GM10248 (cell line): ENCODE results near the gene SEMA6A.

Experiments used
- CTCF ChIA-PET: fragments of 300-600 bp; sonication (Branson Sonifier 250); formaldehyde crosslinking; extraction: SDS; loops from one replicate; lab custom pipeline; 2021; ENCODE audit warnings: antibody characterized with exemption; lab: Yijun Ruan, JAX
- POLR2A ChIA-PET: fragments of 350-650 bp; sonication (Branson Sonifier 250); formaldehyde crosslinking; extraction: SDS; loops from one replicate; lab custom pipeline; 2020; ENCODE audit warnings: antibody characterized with exemption; lab: Yijun Ruan, JAX
- DNase-seq: peaks from one replicate; pipeline ENCODE4 v3.0.0; 2012; ENCODE audit errors: extremely low spot score
- TF ChIP-seq, protein P1 (sequence below): IDR thresholded peaks from 2 replicates; pipeline ENCODE4 v1.5.1; 2012; ENCODE audit warnings: mild to moderate bottlenecking, low read depth; ENCODE audit errors: extremely low read depth, missing control alignments, control extremely low read depth

Gene SEMA6A, protein sequence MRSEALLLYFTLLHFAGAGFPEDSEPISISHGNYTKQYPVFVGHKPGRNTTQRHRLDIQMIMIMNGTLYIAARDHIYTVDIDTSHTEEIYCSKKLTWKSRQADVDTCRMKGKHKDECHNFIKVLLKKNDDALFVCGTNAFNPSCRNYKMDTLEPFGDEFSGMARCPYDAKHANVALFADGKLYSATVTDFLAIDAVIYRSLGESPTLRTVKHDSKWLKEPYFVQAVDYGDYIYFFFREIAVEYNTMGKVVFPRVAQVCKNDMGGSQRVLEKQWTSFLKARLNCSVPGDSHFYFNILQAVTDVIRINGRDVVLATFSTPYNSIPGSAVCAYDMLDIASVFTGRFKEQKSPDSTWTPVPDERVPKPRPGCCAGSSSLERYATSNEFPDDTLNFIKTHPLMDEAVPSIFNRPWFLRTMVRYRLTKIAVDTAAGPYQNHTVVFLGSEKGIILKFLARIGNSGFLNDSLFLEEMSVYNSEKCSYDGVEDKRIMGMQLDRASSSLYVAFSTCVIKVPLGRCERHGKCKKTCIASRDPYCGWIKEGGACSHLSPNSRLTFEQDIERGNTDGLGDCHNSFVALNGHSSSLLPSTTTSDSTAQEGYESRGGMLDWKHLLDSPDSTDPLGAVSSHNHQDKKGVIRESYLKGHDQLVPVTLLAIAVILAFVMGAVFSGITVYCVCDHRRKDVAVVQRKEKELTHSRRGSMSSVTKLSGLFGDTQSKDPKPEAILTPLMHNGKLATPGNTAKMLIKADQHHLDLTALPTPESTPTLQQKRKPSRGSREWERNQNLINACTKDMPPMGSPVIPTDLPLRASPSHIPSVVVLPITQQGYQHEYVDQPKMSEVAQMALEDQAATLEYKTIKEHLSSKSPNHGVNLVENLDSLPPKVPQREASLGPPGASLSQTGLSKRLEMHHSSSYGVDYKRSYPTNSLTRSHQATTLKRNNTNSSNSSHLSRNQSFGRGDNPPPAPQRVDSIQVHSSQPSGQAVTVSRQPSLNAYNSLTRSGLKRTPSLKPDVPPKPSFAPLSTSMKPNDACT

DNA sequence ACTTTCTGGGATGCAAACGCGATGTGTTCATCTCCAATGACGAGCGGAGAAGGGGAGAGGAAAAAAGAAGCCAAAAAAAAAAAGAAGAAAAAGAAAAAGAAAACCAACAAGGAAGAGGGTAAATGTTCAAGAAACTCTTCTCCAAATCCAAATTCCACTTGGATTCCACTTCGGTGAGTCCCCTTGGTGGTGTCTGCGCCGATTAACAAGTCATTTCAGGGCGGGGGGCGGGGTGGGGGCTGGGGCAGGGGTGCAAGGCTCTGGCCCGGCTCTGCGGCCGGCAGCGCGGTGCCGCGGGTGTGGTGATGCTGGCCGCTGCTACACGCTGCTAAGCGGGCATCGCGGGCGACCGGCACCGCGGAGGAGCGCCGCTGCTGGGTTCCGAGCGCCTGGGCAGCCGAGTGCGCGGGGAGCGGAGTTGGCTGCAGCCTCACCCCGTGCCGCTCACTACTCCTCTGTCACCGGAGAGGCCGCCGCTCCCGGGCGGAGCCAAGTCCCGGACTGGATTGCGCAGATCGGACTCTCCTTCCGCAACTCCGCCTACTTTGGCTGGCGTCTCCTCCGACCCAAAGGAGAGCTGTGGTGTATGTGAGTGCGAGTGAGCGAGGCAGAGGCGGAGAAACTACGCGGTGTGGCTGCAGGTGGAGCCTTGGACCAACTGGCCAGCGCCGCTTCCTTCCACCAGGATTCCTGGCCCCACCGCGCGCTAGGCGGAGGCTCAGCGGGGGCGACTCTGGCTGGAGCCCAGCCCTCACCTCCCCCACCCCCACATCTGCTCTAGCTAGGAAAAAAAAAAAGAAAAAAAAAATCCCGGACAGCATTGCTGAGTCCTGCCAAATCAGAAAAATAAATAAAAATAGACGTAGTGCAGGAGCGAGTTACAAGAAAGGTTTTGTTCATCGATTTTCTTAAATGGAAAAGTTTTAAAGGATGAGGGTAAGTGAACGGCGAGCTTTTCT is at the start of gene SEMA6A:
SEMA6A (minus strand) TSS at position 457 of the 959 bp plus-strand sequence. CDS start 69,879 bp downstream, outside the sequence.
- POLR2A ChIA-PET, result no interaction called here
- TF ChIP-seq, protein P1, sequence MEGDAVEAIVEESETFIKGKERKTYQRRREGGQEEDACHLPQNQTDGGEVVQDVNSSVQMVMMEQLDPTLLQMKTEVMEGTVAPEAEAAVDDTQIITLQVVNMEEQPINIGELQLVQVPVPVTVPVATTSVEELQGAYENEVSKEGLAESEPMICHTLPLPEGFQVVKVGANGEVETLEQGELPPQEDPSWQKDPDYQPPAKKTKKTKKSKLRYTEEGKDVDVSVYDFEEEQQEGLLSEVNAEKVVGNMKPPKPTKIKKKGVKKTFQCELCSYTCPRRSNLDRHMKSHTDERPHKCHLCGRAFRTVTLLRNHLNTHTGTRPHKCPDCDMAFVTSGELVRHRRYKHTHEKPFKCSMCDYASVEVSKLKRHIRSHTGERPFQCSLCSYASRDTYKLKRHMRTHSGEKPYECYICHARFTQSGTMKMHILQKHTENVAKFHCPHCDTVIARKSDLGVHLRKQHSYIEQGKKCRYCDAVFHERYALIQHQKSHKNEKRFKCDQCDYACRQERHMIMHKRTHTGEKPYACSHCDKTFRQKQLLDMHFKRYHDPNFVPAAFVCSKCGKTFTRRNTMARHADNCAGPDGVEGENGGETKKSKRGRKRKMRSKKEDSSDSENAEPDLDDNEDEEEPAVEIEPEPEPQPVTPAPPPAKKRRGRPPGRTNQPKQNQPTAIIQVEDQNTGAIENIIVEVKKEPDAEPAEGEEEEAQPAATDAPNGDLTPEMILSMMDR, result no peak
- CTCF ChIA-PET, result interaction anchor here (0.7 to 4.0 kb wide), 28 partner anchors 9 to 1051 kb away, joined by 3 to 29 read pairs (median 4); no protein-coding TSS in a partner anchor
- peak; percentile 88 for DNase-seq

DNA sequence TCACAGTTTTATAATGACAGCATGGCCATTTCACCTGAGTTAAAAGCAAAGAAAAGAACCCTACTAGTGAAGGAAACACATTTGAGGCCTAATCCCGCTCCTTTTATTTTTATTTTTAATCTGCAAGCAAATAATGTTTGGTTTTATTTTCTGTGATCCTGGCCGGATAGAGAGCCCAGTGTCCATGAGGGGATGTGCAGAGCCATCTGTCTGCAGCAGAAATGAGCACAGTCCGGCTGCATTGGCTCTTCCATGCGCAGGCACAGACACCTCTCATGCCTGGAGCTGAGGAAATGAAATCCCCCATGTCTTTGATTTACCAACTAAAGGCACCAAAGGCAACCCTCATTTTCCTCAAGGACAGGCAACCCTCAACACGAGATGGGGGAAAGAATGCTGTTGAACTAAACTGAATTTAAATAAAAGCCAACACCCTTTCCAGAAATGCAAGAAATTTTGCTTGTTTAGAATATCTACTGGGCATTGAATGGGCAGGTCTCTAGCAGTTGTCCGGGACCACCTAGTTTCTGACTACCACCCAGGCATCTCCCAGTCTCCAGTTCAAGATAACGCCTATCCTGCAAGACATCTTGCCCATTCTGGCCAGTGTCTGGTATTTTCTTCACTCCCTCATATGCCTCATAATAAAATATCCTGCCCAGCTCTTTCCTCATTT is 47.9 kb upstream of the SEMA6A start:
- ChIA-PET CTCF (interaction anchor here (1.0 to 1.6 kb wide), 4 partner anchors 13 to 46 kb away, joined by 3 to 7 read pairs (median 4); no protein-coding TSS in a partner anchor), POLR2A (no interaction called here)
- DNase-seq, result no peak
- TF ChIP-seq, protein P1, result no peak

DNA sequence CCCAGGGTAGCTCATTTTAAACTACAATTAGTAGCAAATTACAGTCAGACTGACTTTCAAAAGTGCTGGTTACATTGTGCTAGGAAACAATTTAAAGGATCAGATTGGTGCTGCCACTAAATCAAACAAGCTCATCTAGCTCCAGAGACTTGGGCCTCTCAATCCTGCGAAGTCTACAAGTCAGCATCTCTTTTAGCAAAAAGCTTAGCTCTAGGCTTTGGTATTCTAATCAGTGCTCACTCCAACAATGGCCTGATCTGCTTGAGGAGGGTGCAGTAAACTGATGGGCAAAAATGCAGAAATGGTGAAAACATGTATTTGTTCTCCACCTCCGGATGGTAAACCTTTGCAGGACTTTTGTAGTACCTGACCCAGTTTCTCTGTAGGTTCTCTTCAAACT is 47.0 kb upstream of the SEMA6A start:
- TF ChIP-seq, protein P1, result no peak
- no peak for DNase-seq
- CTCF ChIA-PET, result interaction anchor here (0.8 to 1.6 kb wide), 7 partner anchors 14 to 484 kb away, joined by 3 to 7 read pairs (median 3); partner anchors contain the start of gene SEMA6A
- POLR2A ChIA-PET, result no interaction called here

DNA sequence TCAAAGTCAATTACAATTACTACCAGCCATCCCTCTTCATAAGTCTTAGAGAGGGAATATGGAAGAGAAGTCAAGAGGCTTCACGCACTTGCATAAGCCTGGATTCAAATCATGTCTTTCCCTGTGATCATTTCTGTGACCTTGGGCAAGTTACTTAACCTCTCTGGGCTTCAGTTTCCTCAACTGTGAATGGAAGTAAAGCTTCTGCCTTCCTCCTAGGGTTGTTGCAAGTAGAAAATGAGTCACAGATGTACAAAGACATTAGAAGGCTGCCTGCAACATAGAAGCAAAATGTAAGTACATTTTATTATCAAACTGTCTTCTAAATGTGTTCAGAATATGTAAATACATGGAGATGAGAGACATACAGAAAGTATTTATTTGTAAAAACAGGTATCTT is 42.3 kb upstream of the SEMA6A start:
- ChIA-PET CTCF (interaction anchor here (0.9 to 1.3 kb wide), 3 partner anchors 15 to 87 kb away, joined by 3 to 4 read pairs (median 3); no protein-coding TSS in a partner anchor), POLR2A (no interaction called here)
- TF ChIP-seq, protein P1, result no peak
- no peak for DNase-seq

DNA sequence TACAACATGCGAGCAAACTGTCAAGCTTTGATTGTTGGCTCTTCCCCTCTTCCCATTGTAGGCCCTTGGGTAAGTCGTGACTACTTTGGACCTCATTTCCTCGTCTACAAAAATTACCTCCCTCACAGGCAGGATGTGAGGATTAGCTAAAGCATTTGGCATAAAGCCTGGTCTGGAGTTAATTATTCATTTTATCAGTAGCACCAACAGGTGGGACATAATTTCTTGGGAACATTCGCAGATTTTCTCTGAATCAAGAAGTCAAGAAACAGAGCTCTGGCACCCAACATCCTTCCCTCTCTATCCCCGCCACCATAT is 39.9 kb upstream of the SEMA6A start:
- ChIA-PET POLR2A (no interaction called here), CTCF (interaction anchor here (1.1 to 2.7 kb wide), 4 partner anchors 9 to 39 kb away, joined by 3 to 7 read pairs (median 6); no protein-coding TSS in a partner anchor)
- TF ChIP-seq, protein P1, result no peak
- no peak for DNase-seq
